DMS153 (cell line): ENCODE results near the gene TIGD4.
A peak's percentile ranks its signal among the peaks of the same experiment; 100 is the strongest.

Experiments used
- DNase-seq: peaks from one replicate; lab custom pipeline; 2025; lab: John Stamatoyannopoulos, UW

TIGD4 gene

GRCh38 chr4:152719801-152720556 is 59.6 kb downstream of the TIGD4 start:
- DNase-seq, result peak; percentile 40
